K562 (cell line): ENCODE data around the gene IDI2. TPM values are rescaled to one million over a fixed set of nuclear protein-coding genes. Genes with fewer than 3 reads are reported as not detected.

Source experiments
- BACH1 ChIP-seq: fragments of 200-800 bp; sonication (Bioruptor generic); IDR thresholded peaks from 2 replicates; pipeline ENCODE4 v1.6.1; 2016; ENCODE audit warnings: missing genetic modification characterization, missing compliant biosample characterization
- E2F3 ChIP-seq: fragments of 250-450 bp; sonication (Bioruptor Pico); IDR thresholded peaks from 2 replicates; pipeline ENCODE4 v1.4.0; 2020; ENCODE audit warnings: mild to moderate bottlenecking
- FOXK1 ChIP-seq: sonication (generic); formaldehyde crosslinking; IDR thresholded peaks from 2 replicates; pipeline ENCODE4 v1.8.0; 2022; ENCODE audit warnings: missing genetic modification reagents, mild to moderate bottlenecking, borderline replicate concordance
- FOXK2 ChIP-seq, 2 experiments: fragments of 450-650 bp; IDR thresholded peaks in 1 of 2; conservative IDR thresholded peaks in 1 of 2; 2 replicates each; pipeline ENCODE4 v1.6.1; 2016; ENCODE audit warnings: low read depth in 2 of 2, mild to moderate bottlenecking in 1 of 2
- HBP1 ChIP-seq: fragments of 450-650 bp; formaldehyde crosslinking; IDR thresholded peaks from 2 replicates; pipeline ENCODE4 v1.4.0; 2022; ENCODE audit warnings: missing genetic modification characterization
- HEY1 ChIP-seq: fragments of 250-450 bp; sonication (Bioruptor Pico); IDR thresholded peaks from 2 replicates; pipeline ENCODE4 v1.5.0; 2020; ENCODE audit warnings: mild to moderate bottlenecking, moderate library complexity, borderline replicate concordance
- KLF6 ChIP-seq: fragments of 250-450 bp; sonication (Bioruptor Pico); IDR thresholded peaks from 2 replicates; pipeline ENCODE4 v1.4.0; 2020; ENCODE audit warnings: mild to moderate bottlenecking, moderate library complexity, borderline replicate concordance
- MAZ ChIP-seq, 2 experiments: fragments of 450-650 bp in 1 of 2; sonication (generic) in 1 of 2; formaldehyde crosslinking; IDR thresholded peaks in 1 of 2; conservative IDR thresholded peaks in 1 of 2; 2 replicates each; pipeline versions ENCODE4 v1.4.0 to v1.5.0; 2020; ENCODE audit warnings: mild to moderate bottlenecking in 1 of 2, missing genetic modification reagents in 1 of 2
- MECOM ChIP-seq: fragments of 250-450 bp; sonication (Bioruptor Pico); IDR thresholded peaks from 2 replicates; pipeline ENCODE4 v1.8.0; 2022; ENCODE audit warnings: inconsistent platforms
- NKRF ChIP-seq: fragments of 450-650 bp; IDR thresholded peaks from 2 replicates; pipeline ENCODE4 v1.6.1; 2016; ENCODE audit warnings: borderline replicate concordance
- POLR3G ChIP-seq: IDR thresholded peaks from 2 replicates; pipeline ENCODE4 v1.6.1; 2011; ENCODE audit not compliant: insufficient read length, insufficient replicate concordance; ENCODE audit errors: extremely low read depth
- SAFB2 ChIP-seq: fragments of 200-400 bp; formaldehyde crosslinking; IDR thresholded peaks from 2 replicates; pipeline ENCODE4 v1.6.1; 2018; ENCODE audit warnings: borderline replicate concordance, low read length, low read depth, moderate library complexity; ENCODE audit not compliant: severe bottlenecking
- SIRT6 ChIP-seq: IDR thresholded peaks from one replicate; pipeline ENCODE4 v1.6.1; 2012; ENCODE audit warnings: low read depth, mild to moderate bottlenecking, control low read depth, inconsistent platforms, low read length, moderate library complexity
- ZBTB34 ChIP-seq: fragments of 250-450 bp; sonication (Bioruptor Pico); IDR thresholded peaks from 2 replicates; pipeline ENCODE4 v1.8.0; 2021; ENCODE audit warnings: mild to moderate bottlenecking, moderate library complexity
- ZNF212 ChIP-seq: fragments of 450-650 bp; formaldehyde crosslinking; IDR thresholded peaks from 2 replicates; pipeline ENCODE4 v1.4.0; 2020; ENCODE audit warnings: mild to moderate bottlenecking
- ZNF512 ChIP-seq: IDR thresholded peaks from 2 replicates; pipeline ENCODE4 v1.6.1; 2016; ENCODE audit warnings: missing genetic modification characterization, missing compliant biosample characterization
- ZNF639 ChIP-seq, 2 experiments: fragments of 200-800 bp in 1 of 2; sonication (Bioruptor generic) in 1 of 2; sonication (generic) in 1 of 2; formaldehyde crosslinking in 1 of 2; IDR thresholded peaks in 1 of 2; conservative IDR thresholded peaks in 1 of 2; 2 replicates each; pipeline versions ENCODE4 v1.5.0 to v1.6.1; 2016 to 2020; ENCODE audit warnings: missing compliant biosample characterization in 1 of 2, missing genetic modification characterization in 1 of 2, missing genetic modification reagents in 1 of 2
- ZNF785 ChIP-seq: fragments of 250-450 bp; sonication (Bioruptor Pico); IDR thresholded peaks from 2 replicates; pipeline ENCODE4 v1.4.0; 2020; ENCODE audit warnings: mild to moderate bottlenecking
- ZSCAN32 ChIP-seq: fragments of 450-650 bp; formaldehyde crosslinking; IDR thresholded peaks from 2 replicates; pipeline ENCODE4 v1.4.0; 2020; ENCODE audit warnings: mild to moderate bottlenecking, moderate library complexity
- polyA plus RNA-seq, 8 experiments: library from polyadenylated mRNA; depleted of rRNA in 4 of 8; stranded (reverse) in 5 of 8; unstranded in 3 of 8; fragments of >200 nt; fragmentation: Nextera tagmentation in 2 of 8; fragmentation: Illumina TruSeq in 1 of 8; extraction: Ambion mirVana in 2 of 8; extraction: Trizol in 1 of 8; gene quantifications; 2 replicates each; pipeline versions ENCODE4 v1.2.1 to v1.2.3, GENCODE V29; 2011 to 2014; ENCODE audit warnings: inconsistent platforms in 1 of 8, missing spikeins in 1 of 8
- total RNA-seq, 7 experiments: library from RNA; depleted of rRNA in 6 of 7; stranded (reverse); fragments of >200 nt in 6 of 7; fragmentation: Illumina TruSeq in 2 of 7; extraction: Trizol in 2 of 7; gene quantifications; 2 replicates each; pipeline versions ENCODE4 v1.2.1 to v1.2.3, GENCODE V29; 2011 to 2021; ENCODE audit warnings: low replicate concordance in 1 of 7

The IDI2 gene
- total and polyA plus RNA-seq, 9 of the 15 experiments (the other 6 are each of a cell fraction or from before 2014, with no cell fraction given): not detected

- TF ChIP-seq HBP1 (CRISPR knock-in tag): no peak
- no peak for TF ChIP-seq KLF6
- TF ChIP-seq ZNF512 (tag): no peak
- no peak for TF ChIP-seq BACH1
- no peak for TF ChIP-seq FOXK2 (conservative IDR thresholded peaks at IDR 0.05 in 1 of 2, IDR thresholded peaks at IDR 0.05 in 1 of 2; ENCODE audit: low read depth in 2 of 2)
- TF ChIP-seq FOXK1 (CRISPR knock-in tag): no peak
- no peak for TF ChIP-seq ZNF212 (CRISPR knock-in tag)
- TF ChIP-seq MAZ (CRISPR knock-in tag; conservative IDR thresholded peaks at IDR 0.05 in 1 of 2, IDR thresholded peaks at IDR 0.05 in 1 of 2): peak; percentile 84 to 93
- no peak for TF ChIP-seq MECOM (CRISPR knock-in tag)
- peak; percentile 80 for TF ChIP-seq E2F3 (CRISPR knock-in tag)
- TF ChIP-seq ZBTB34: no peak
- peak; percentile 74 for TF ChIP-seq NKRF
- peak in 1 of 2 experiments; percentile 88; a peak in 2 of 4 replicates for TF ChIP-seq ZNF639 (CRISPR knock-in tag; conservative IDR thresholded peaks at IDR 0.05 in 1 of 2, IDR thresholded peaks at IDR 0.05 in 1 of 2)
- no peak for TF ChIP-seq SAFB2
- no peak for TF ChIP-seq ZSCAN32 (CRISPR knock-in tag)
- no peak for TF ChIP-seq ZNF785
- no peak for TF ChIP-seq POLR3G
- no peak for TF ChIP-seq HEY1
- TF ChIP-seq SIRT6: no peak
Observed at GRCh38 chr10:1056326-1057105, 30.9 kb upstream of the IDI2 start, which contains the start of gene WDR37 (continued).
